DND-41 (cell line): ENCODE data around the gene HMG20B.

ENCODE experiments used
- ATAC-seq: fragments of 200-7000 bp; cut with Tn5 transposase; 3 replicates; pipeline ENCODE4 v1.9.1; 2021; ENCODE audit warnings: low read depth; ENCODE audit not compliant: insufficient read depth
- DNase-seq: peaks from one replicate; pipeline ENCODE4 v3.0.0-alpha.2; 2020
- H2AFZ ChIP-seq: 2 replicates; pipeline ENCODE4 v1.6.0; 2012; ENCODE audit warnings: low read depth, low read length
- H3K27ac ChIP-seq: 2 replicates; pipeline ENCODE4 v1.5.1; 2012; ENCODE audit warnings: low read length, inconsistent platforms
- H3K27me3 ChIP-seq: fragments of 200-600 bp; sonication (generic); 2 replicates; pipeline ENCODE4 v1.6.0; 2012; ENCODE audit warnings: low read length, mild to moderate bottlenecking, inconsistent platforms; ENCODE audit not compliant: insufficient read depth, poor library complexity
- H3K36me3 ChIP-seq: 2 replicates; pipeline ENCODE4 v1.5.1; 2012; ENCODE audit warnings: low read length, inconsistent platforms; ENCODE audit not compliant: insufficient read depth
- H3K4me1 ChIP-seq: 2 replicates; pipeline ENCODE4 v1.5.1; 2012; ENCODE audit warnings: mild to moderate bottlenecking, low read length; ENCODE audit not compliant: insufficient read depth
- H3K4me2 ChIP-seq: 2 replicates; pipeline ENCODE4 v1.6.0; 2012; ENCODE audit warnings: mild to moderate bottlenecking, moderate library complexity, low read length, inconsistent platforms; ENCODE audit not compliant: insufficient read depth
- H3K4me3 ChIP-seq, 2 experiments: fragments of 200-600 bp in 1 of 2; shearing (Covaris generic) in 1 of 2; 2 replicates each; pipeline ENCODE4 v1.5.1; 2012 to 2016; ENCODE audit warnings: inconsistent platforms in 2 of 2, low read length in 2 of 2, mild to moderate bottlenecking in 2 of 2, low read depth in 1 of 2, moderate library complexity in 1 of 2
- H3K79me2 ChIP-seq: 2 replicates; pipeline ENCODE4 v1.6.0; 2012; ENCODE audit warnings: low read length, inconsistent platforms; ENCODE audit not compliant: insufficient read depth
- H3K9ac ChIP-seq: 2 replicates; pipeline ENCODE4 v1.6.0; 2012; ENCODE audit warnings: low read depth, mild to moderate bottlenecking, inconsistent platforms, low read length, moderate library complexity
- H3K9me3 ChIP-seq: 2 replicates; pipeline ENCODE4 v1.5.1; 2012; ENCODE audit warnings: low read length, moderate library complexity, mild to moderate bottlenecking, inconsistent platforms; ENCODE audit not compliant: insufficient read depth, severe bottlenecking
- H4K20me1 ChIP-seq: 2 replicates; pipeline ENCODE4 v1.6.0; 2012; ENCODE audit warnings: low read length; ENCODE audit not compliant: insufficient read depth
- CTCF ChIP-seq: IDR thresholded peaks from 2 replicates; pipeline ENCODE4 v1.5.1; 2012; ENCODE audit warnings: borderline replicate concordance, low read length, moderate library complexity, mild to moderate bottlenecking; ENCODE audit not compliant: poor library complexity, severe bottlenecking; ENCODE audit errors: extremely low read depth
- EZH2 ChIP-seq: IDR thresholded peaks from 3 replicates; pipeline ENCODE4 v1.6.1; 2012; ENCODE audit warnings: borderline replicate concordance, low read depth, mild to moderate bottlenecking, moderate library complexity, low read length, inconsistent platforms; ENCODE audit not compliant: severe bottlenecking

HMG20B gene

GRCh38 chr19:3626473-3627350 lies 54.0 kb downstream of the HMG20B start, which contains the start of gene CACTIN:
TSS of gene CACTIN (minus strand) at chr19:3626790. CDS start at chr19:3626762, 28 bp downstream.
- peak within 1 kb of the TSS; percentile 94 for H3K4me2 ChIP-seq
- ATAC-seq (peak; percentile 96), DNase-seq (peak; percentile 99)
- TF ChIP-seq EZH2: no peak
- peak; percentile 17 for TF ChIP-seq CTCF
- no peaks in the 10 kb centered on the region for H3K27me3 ChIP-seq
- peak within 1 kb of the TSS; percentile 98 for H3K27ac ChIP-seq
- H3K36me3 ChIP-seq: peaks cover 33% of the 10 kb centered on the region
- H4K20me1 ChIP-seq: peaks cover 27% of the 10 kb centered on the region
- H3K79me2 ChIP-seq: peaks cover 31% of the 10 kb centered on the region
- peak within 1 kb of the TSS; percentile 99 for H3K4me3 ChIP-seq
- no peaks in the 10 kb centered on the region for H3K9me3 ChIP-seq
- peak within 1 kb of the TSS; percentile 91 for H2AFZ ChIP-seq
- H3K4me1 ChIP-seq: peaks cover 35% of the 10 kb centered on the region
- peak within 1 kb of the TSS; percentile 77 for H3K9ac ChIP-seq

GRCh38 chr19:3627351-3627723 lies 54.6 kb downstream of the HMG20B start:
- H3K4me2 ChIP-seq: peak overlapping the region; percentile 94
- peaks cover 35% of the 10 kb centered on the region for H3K4me1 ChIP-seq
- H3K4me3 ChIP-seq: peak overlapping the region in 1 of 2 experiments; percentile 38; a peak in 2 of 4 replicates
- H3K27ac ChIP-seq: peak overlapping the region; percentile 13; the same call in 1 of the 2 replicates
- DNase-seq (no peak), ATAC-seq (no peak)
- H3K9ac ChIP-seq: peak overlapping the region; percentile 2; the same call in 1 of the 2 replicates
- peaks cover 31% of the 10 kb centered on the region for H3K36me3 ChIP-seq
- no peaks in the 10 kb centered on the region for H3K27me3 ChIP-seq
- H3K79me2 ChIP-seq: peaks cover 29% of the 10 kb centered on the region
- TF ChIP-seq CTCF: no peak
- no peak for TF ChIP-seq EZH2
- peak overlapping the region; percentile 36 for H2AFZ ChIP-seq
- no peaks in the 10 kb centered on the region for H3K9me3 ChIP-seq
- peaks cover 27% of the 10 kb centered on the region for H4K20me1 ChIP-seq
